ENCODE data around the gene MPHOSPH6.
A peak's percentile ranks its signal among the peaks of the same experiment; 100 is the strongest.
"Not testable (repeated sequence)": the region's sequence is repeated elsewhere in the genome, so short reads cannot be mapped to it uniquely, and the experiment has no call there.

Gene MPHOSPH6

DNA sequence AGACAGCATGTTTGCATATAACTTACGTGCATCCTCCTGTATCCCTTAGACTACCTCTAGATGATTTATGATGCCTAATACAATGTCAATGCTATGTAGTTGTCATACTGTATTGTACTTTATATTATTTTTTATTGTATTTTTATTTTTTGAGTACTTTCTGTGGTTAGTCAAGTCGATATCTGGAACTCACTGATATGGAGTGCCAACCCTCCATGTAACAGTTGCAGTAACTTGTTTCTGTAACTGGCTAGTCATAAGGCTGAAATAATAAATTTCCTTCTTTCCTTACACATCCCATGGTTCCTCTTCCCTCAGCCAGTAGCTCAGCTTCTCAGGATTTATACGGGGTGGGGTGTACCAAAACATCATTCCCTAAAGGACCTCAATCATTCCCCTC, 23.5 kb downstream of the MPHOSPH6 start:
- Histone ChIP-seq H3K9ac (ENCODE audit: low read depth, low read length) (no peak overlapping the region), H3K27me3 (ENCODE audit: insufficient read depth, low read length) (no peaks in the 10 kb centered on the region), H3K27ac (ENCODE audit: low read depth, low read length) (no peak overlapping the region), H3K4me3 (ENCODE audit: low read length) (no peak overlapping the region), H3K9me3 (ENCODE audit: insufficient read depth, low read depth, low read length) (no peaks in the 10 kb centered on the region), H3K36me3 (ENCODE audit: insufficient read depth, low read length) (peaks cover 61% of the 10 kb centered on the region), H3K4me1 (ENCODE audit: insufficient read depth, low read length) (no peaks in the 10 kb centered on the region)
- WGBS: 100% methylated on average over 2 of the region's 3 CpGs

DNA sequence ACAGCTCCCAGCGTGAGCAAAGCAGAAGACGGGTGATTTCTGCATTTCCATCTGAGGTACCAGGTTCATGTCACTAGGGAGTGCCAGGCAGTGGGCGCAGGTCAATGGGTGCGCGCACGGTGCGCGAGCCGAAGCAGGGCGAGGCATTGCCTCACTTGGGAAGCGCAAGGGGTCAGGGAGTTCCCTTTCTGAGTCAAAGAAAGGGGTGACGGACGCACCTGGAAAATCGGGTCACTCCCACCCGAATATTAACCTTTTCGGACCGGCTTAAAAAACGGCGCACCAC, 30.8 kb downstream of the MPHOSPH6 start:
- 27% methylated on average over 19 of the region's 19 CpGs for WGBS
- not testable (repeated sequence) for H3K9me3 ChIP-seq (ENCODE audit: insufficient read depth, low read depth, low read length); H3K27ac ChIP-seq (ENCODE audit: low read depth, low read length); H3K27me3 ChIP-seq (ENCODE audit: insufficient read depth, low read length)
- Histone ChIP-seq H3K4me1 (ENCODE audit: insufficient read depth, low read length) (peaks cover 10% of the 10 kb centered on the region), H3K4me3 (ENCODE audit: low read length) (peak overlapping the region; percentile 52), H3K36me3 (ENCODE audit: insufficient read depth, low read length) (peaks cover 13% of the 10 kb centered on the region; the same call in 1 of the 2 replicates), H3K9ac (ENCODE audit: low read depth, low read length) (peak overlapping the region; percentile 70)

DNA sequence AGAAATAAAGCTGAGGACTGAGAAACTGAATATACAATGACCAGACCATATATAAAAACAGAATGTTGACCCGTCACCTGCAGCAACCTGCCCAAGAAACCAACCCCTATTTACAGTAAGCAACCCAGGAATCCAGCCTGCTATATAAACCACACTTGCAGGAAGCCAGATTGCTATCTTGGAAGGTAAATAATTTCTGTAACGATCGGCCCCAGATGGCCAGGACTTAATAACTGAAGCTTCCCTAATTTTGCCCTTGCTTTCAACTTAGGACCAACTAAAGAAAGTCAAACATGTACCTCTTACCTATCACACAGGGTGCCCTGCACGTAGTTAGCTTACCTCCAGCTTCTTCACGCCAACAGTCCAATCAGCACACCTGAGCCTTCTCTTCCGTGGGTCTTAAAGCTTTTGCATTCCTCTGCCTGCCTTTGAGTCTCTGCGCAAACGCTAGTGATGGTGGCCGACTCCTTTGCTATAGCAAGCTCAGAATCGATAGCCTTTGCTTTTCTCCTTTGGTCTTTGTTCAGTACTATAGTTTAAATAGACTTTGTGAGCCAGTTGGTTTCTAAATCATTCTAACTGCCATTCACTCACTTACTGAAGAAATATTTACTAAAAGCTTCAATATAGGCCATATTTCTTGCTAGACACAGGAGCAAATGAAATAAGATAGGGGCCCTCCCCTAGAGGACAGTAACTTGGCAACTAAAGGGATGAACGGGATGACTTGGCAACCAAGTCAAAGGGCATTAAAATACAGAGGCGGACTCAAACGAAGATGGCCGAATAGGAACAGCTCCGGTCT, 31.3 kb downstream of the MPHOSPH6 start:
- peak overlapping the region; percentile 52 for H3K4me3 ChIP-seq (ENCODE audit: low read length)
- H3K9ac ChIP-seq (ENCODE audit: low read depth, low read length): peak overlapping the region; percentile 70
- H3K36me3 ChIP-seq (ENCODE audit: insufficient read depth, low read length): peaks cover 13% of the 10 kb centered on the region; the same call in 1 of the 2 replicates
- H3K27me3 ChIP-seq (ENCODE audit: insufficient read depth, low read length): no peaks in the 10 kb centered on the region
- WGBS: 80% methylated on average over 15 of the region's 15 CpGs
- no peak overlapping the region for H3K27ac ChIP-seq (ENCODE audit: low read depth, low read length)
- no peaks in the 10 kb centered on the region for H3K9me3 ChIP-seq (ENCODE audit: insufficient read depth, low read depth, low read length)
- peaks cover 11% of the 10 kb centered on the region for H3K4me1 ChIP-seq (ENCODE audit: insufficient read depth, low read length)

DNA sequence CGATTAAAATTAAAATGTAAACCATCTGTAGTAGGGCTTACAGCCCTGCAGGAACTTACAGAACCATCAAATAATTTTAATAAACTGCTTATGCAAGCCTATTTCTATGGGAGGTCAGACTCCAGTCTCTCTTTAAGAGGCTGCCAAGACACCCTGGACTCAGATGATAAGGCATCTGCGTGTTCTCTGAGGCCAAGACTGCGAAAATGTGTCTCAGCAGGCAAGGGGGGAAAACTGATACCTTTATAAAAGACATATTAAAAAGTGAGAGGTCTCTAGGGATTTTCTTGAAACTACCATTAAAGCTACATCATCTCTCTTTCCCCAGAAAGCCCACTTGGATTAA, 32.2 kb downstream of the MPHOSPH6 start:
- H3K27ac ChIP-seq (ENCODE audit: low read depth, low read length): no peak overlapping the region
- H3K9me3 ChIP-seq (ENCODE audit: insufficient read depth, low read depth, low read length): no peaks in the 10 kb centered on the region
- H3K27me3 ChIP-seq (ENCODE audit: insufficient read depth, low read length): no peaks in the 10 kb centered on the region
- H3K4me3 ChIP-seq (ENCODE audit: low read length): no peak overlapping the region
- H3K36me3 ChIP-seq (ENCODE audit: insufficient read depth, low read length): peaks cover 13% of the 10 kb centered on the region; the same call in 1 of the 2 replicates
- WGBS: 89% methylated on average over 2 of the region's 3 CpGs
- peaks cover 11% of the 10 kb centered on the region for H3K4me1 ChIP-seq (ENCODE audit: insufficient read depth, low read length)
- H3K9ac ChIP-seq (ENCODE audit: low read depth, low read length): no peak overlapping the region

DNA sequence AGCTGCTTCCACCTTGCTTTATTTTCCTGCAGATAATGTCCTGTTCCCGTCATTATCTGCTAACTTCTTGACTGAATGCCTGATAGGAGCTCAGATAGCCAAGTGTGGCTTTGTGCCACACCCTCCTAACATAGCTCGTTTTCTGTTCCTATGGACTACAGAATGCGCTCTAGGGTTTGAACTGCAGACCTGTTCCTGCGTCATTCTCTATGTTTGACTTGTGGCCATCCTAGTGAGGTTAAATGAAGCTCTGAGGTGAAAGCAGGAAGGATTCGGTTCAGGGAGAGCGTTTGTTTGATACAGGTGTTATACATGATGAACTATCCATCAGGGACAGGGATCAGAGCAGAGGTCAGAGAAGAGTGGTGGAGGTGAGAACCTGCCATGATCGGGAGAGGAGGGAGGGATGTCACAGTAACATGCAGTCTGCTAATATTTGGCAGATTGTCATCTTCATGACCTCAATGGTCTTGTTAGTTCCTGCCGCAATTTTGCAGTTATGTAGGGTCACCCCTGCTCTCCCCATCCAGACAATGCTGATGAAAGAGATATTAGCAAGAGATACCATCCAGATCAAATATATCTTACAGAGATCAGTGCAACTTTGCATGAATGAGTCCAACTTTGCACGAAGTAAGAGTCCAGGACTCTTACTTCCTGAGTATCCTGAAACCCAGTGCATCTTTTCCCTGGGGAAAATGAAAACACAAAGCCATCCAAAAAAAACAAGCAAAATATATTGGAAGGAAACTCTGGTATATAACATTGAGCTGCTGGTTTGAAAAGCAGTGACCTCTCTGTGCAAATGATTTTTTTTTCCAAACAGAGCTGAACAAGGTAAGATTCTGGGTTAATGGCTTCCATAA, 32.8 kb downstream of the MPHOSPH6 start:
- Histone ChIP-seq H3K27ac (ENCODE audit: low read depth, low read length) (no peak overlapping the region), H3K27me3 (ENCODE audit: insufficient read depth, low read length) (no peaks in the 10 kb centered on the region), H3K4me1 (ENCODE audit: insufficient read depth, low read length) (peaks cover 11% of the 10 kb centered on the region), H3K36me3 (ENCODE audit: insufficient read depth, low read length) (peaks cover 13% of the 10 kb centered on the region; the same call in 1 of the 2 replicates), H3K9me3 (ENCODE audit: insufficient read depth, low read depth, low read length) (no peaks in the 10 kb centered on the region), H3K4me3 (ENCODE audit: low read length) (no peak overlapping the region), H3K9ac (ENCODE audit: low read depth, low read length) (no peak overlapping the region)
- 92% methylated on average over 9 of the region's 9 CpGs for WGBS

DNA sequence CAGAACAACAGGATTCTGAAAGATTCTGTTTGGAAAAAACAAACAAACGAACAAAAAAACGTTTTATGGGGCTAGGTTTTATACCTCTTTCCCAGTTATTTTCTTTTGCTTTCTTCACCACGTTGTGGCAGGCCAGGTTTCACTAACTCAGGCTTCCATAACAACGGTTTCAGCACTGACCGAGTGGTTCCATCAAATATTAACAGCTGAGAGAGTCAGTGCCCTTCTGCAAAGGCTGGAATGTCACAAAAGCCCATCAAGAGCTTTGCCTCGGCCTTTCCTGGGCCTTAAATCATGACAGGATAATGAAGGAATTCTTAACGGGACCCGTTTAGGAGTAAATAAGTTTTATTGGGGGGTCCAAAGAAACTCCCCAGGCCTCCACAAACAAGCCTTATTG, 34.2 kb downstream of the MPHOSPH6 start:
- peaks cover 11% of the 10 kb centered on the region for H3K4me1 ChIP-seq (ENCODE audit: insufficient read depth, low read length)
- 90% methylated on average over 7 of the region's 8 CpGs for WGBS
- H3K9me3 ChIP-seq (ENCODE audit: insufficient read depth, low read depth, low read length): no peaks in the 10 kb centered on the region
- H3K27ac ChIP-seq (ENCODE audit: low read depth, low read length): no peak overlapping the region
- no peak overlapping the region for H3K9ac ChIP-seq (ENCODE audit: low read depth, low read length)
- H3K4me3 ChIP-seq (ENCODE audit: low read length): no peak overlapping the region
- no peaks in the 10 kb centered on the region for H3K27me3 ChIP-seq (ENCODE audit: insufficient read depth, low read length)
- H3K36me3 ChIP-seq (ENCODE audit: insufficient read depth, low read length): peaks cover 13% of the 10 kb centered on the region; the same call in 1 of the 2 replicates

DNA sequence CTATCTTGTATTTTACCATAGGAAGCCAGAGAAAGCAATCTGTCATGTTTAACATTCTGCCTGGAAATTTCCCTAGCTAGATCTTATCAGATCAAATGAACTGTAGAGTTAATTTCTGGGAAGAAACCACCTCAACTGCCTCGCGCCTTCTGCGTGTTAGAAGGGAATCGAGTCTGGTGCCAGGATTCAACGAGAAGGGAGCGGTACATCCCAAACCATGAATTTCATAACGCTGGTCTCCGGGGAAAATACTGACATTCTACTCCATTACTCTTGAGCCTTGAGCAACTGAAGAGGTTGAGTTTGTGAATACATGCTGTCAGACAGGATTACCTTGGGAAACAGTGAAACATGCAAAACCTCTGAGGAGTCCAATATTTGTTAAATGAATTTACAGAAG, 35.2 kb downstream of the MPHOSPH6 start:
- H3K27me3 ChIP-seq (ENCODE audit: insufficient read depth, low read length): no peaks in the 10 kb centered on the region
- H3K27ac ChIP-seq (ENCODE audit: low read depth, low read length): no peak overlapping the region
- peaks cover 13% of the 10 kb centered on the region; the same call in 1 of the 2 replicates for H3K36me3 ChIP-seq (ENCODE audit: insufficient read depth, low read length)
- 97% methylated on average over 8 of the region's 8 CpGs for WGBS
- no peak overlapping the region for H3K4me3 ChIP-seq (ENCODE audit: low read length)
- peaks cover 11% of the 10 kb centered on the region for H3K4me1 ChIP-seq (ENCODE audit: insufficient read depth, low read length)
- H3K9ac ChIP-seq (ENCODE audit: low read depth, low read length): no peak overlapping the region
- no peaks in the 10 kb centered on the region for H3K9me3 ChIP-seq (ENCODE audit: insufficient read depth, low read depth, low read length)

DNA sequence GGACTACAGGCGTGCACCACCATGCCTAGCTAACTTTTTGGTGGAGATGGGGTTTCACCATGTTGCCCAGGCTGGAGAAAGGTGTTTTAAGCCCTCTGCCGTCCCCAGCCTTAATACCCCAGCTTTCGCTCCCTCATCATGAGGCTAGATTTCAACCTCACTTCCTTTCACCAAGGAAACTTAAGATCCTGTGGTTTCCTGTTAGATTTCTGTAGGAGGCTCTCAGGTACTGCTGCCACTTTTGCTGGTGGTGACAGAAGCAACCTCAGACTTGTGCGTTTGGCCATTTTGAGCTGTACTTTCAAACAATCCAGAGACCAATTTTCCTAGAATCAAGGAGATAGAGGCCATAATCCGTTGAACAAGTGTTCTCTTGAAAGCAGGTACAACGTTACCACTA, 36.2 kb downstream of the MPHOSPH6 start:
- Histone ChIP-seq H3K9me3 (ENCODE audit: insufficient read depth, low read depth, low read length) (no peaks in the 10 kb centered on the region), H3K4me3 (ENCODE audit: low read length) (no peak overlapping the region), H3K4me1 (ENCODE audit: insufficient read depth, low read length) (peaks cover 9% of the 10 kb centered on the region), H3K27me3 (ENCODE audit: insufficient read depth, low read length) (no peaks in the 10 kb centered on the region), H3K36me3 (ENCODE audit: insufficient read depth, low read length) (peaks cover 13% of the 10 kb centered on the region; the same call in 1 of the 2 replicates), H3K27ac (ENCODE audit: low read depth, low read length) (no peak overlapping the region), H3K9ac (ENCODE audit: low read depth, low read length) (no peak overlapping the region)
- 92% methylated on average over 6 of the region's 6 CpGs for WGBS

DNA sequence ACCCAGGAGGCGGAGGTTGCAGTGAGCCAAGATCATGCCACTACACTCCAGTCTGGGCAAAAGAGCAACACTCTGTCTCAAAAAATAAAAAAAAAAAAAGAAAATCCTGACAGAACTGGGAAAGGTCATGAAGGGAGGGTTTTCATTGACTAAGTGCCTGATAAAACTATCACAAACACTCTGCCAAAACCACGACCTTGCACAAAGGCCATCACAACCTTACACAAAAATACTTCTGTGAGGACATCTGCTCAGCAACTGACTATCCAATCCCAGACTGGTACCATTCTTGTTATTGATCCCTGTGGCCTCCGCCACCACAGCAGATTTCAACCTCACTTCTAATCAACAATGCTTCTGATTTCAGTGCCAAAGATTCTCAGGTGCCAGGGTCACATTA, 40.1 kb downstream of the MPHOSPH6 start:
- Histone ChIP-seq H3K36me3 (ENCODE audit: insufficient read depth, low read length) (no peaks in the 10 kb centered on the region), H3K4me1 (ENCODE audit: insufficient read depth, low read length) (peaks cover 12% of the 10 kb centered on the region), H3K27me3 (ENCODE audit: insufficient read depth, low read length) (no peaks in the 10 kb centered on the region), H3K9me3 (ENCODE audit: insufficient read depth, low read depth, low read length) (no peaks in the 10 kb centered on the region), H3K9ac (ENCODE audit: low read depth, low read length) (no peak overlapping the region), H3K27ac (ENCODE audit: low read depth, low read length) (no peak overlapping the region), H3K4me3 (ENCODE audit: low read length) (no peak overlapping the region)
- WGBS: 93% methylated on average over 3 of the region's 3 CpGs

DNA sequence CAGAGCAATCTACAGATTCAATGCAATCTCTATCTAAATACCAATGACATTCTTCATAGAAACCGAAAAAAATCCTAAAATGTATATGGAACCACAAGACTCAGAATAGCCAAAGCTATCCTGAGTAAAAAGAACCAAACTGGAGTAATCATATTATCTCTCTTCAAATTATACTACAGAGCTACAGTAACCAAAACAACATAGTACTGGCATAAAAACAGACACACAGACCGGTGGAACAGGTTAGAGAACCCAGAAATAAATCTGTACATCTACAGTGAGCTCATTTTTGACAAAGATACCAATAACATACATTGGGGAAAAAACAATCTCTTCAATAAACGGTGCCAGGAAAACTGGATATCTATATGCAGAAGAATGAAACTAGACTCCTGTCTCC, 45.4 kb downstream of the MPHOSPH6 start:
- Histone ChIP-seq H3K36me3 (ENCODE audit: insufficient read depth, low read length) (no peaks in the 10 kb centered on the region), H3K4me1 (ENCODE audit: insufficient read depth, low read length) (peaks cover 9% of the 10 kb centered on the region), H3K4me3 (ENCODE audit: low read length) (no peak overlapping the region), H3K27ac (ENCODE audit: low read depth, low read length) (no peak overlapping the region), H3K27me3 (ENCODE audit: insufficient read depth, low read length) (no peaks in the 10 kb centered on the region), H3K9ac (ENCODE audit: low read depth, low read length) (no peak overlapping the region), H3K9me3 (ENCODE audit: insufficient read depth, low read depth, low read length) (no peaks in the 10 kb centered on the region)
- WGBS: 94% methylated on average over 3 of the region's 3 CpGs

DNA sequence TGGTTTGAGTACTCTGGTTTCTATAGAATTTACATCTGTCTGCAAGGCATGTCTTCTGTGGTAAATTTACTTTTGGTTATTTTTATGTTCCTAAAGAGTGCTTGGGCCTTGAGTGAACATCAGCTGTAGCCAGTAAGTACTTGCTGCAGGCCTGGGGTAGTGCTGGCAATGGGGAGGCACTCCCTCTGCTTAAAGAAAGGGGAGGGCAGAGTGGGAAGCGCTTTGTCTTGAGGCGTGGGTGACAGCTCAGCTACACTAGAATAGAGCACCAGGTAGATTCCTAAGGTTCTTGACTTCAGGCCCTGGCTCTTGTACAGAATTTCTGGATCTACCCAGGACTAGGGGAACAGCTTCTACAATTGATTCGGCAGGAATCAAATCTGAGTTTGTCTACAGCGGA, 50.6 kb downstream of the MPHOSPH6 start:
- no peak overlapping the region for H3K4me3 ChIP-seq (ENCODE audit: low read length)
- no peaks in the 10 kb centered on the region for H3K27me3 ChIP-seq (ENCODE audit: insufficient read depth, low read length)
- H3K4me1 ChIP-seq (ENCODE audit: insufficient read depth, low read length): no peaks in the 10 kb centered on the region
- no peaks in the 10 kb centered on the region for H3K36me3 ChIP-seq (ENCODE audit: insufficient read depth, low read length)
- WGBS: 70% methylated on average over 4 of the region's 4 CpGs
- no peak overlapping the region for H3K27ac ChIP-seq (ENCODE audit: low read depth, low read length)
- H3K9ac ChIP-seq (ENCODE audit: low read depth, low read length): no peak overlapping the region
- no peaks in the 10 kb centered on the region for H3K9me3 ChIP-seq (ENCODE audit: insufficient read depth, low read depth, low read length)

Data from HUES64 (cell line).